A549 (cell line): ENCODE data around the gene TACC2. TPM values are rescaled to one million over a fixed set of nuclear protein-coding genes. Genes with fewer than 3 reads are reported as not detected.

ENCODE experiments used
- ATAC-seq, 2 experiments: fragments of 200-7000 bp in 1 of 2; fragments of >200 bp in 1 of 2; cut with Nextera tagmentation in 1 of 2; cut with Tn5 transposase in 1 of 2; 3 replicates each; pipeline versions ENCODE4 v1.8.0 to v1.9.1; 2018 to 2020; ENCODE audit warnings: mild to moderate bottlenecking in 1 of 2, moderate library complexity in 1 of 2
- CTCF ChIA-PET: fragments of 300-600 bp; sonication (Branson Sonifier 250); formaldehyde crosslinking; extraction: SDS; loops from one replicate; lab custom pipeline; 2021; ENCODE audit warnings: antibody characterized with exemption, inconsistent platforms; lab: Yijun Ruan, JAX
- POLR2A ChIA-PET: fragments of 350-600 bp; formaldehyde crosslinking; extraction: SDS; loops from one replicate; lab custom pipeline; 2021; ENCODE audit warnings: antibody characterized with exemption, inconsistent platforms; lab: Yijun Ruan, JAX
- DNase-seq, 2 experiments: peaks; one replicate each; pipeline versions ENCODE4 v3.0.0 to v3.0.0-alpha.2; 2011 to 2016; ENCODE audit warnings: low read depth in 1 of 2, low spot score in 1 of 2
- FAIRE-seq: peaks from 2 replicates; lab custom pipeline; 2011; peaks lifted over from hg19 to GRCh38; lab: Jason Lieb, UNC
- H3K27ac ChIP-seq, 2 experiments: fragments of >200 bp; sonication (Bioruptor Twin); formaldehyde crosslinking; 3 replicates each; pipeline ENCODE4 v1.5.1; 2016 to 2017
- H3K4me1 ChIP-seq: fragments of >200 bp; sonication (Bioruptor Twin); formaldehyde crosslinking; 3 replicates; pipeline ENCODE4 v1.6.1; 2016
- H3K4me2 ChIP-seq: fragments of >200 bp; sonication (Bioruptor Twin); formaldehyde crosslinking; 3 replicates; pipeline ENCODE4 v1.6.1; 2016
- H3K4me3 ChIP-seq: fragments of >200 bp; sonication (Bioruptor Twin); formaldehyde crosslinking; 3 replicates; pipeline ENCODE4 v1.5.1; 2016
- H3K9me3 ChIP-seq: fragments of >200 bp; sonication (Bioruptor Twin); formaldehyde crosslinking; 3 replicates; pipeline ENCODE4 v1.6.1; 2016
- ATOH8 ChIP-seq: fragments of 250-450 bp; sonication (Bioruptor Pico); IDR thresholded peaks from 2 replicates; pipeline ENCODE4 v1.5.0; 2020; ENCODE audit warnings: low read depth, mild to moderate bottlenecking, moderate library complexity
- BCL3 ChIP-seq: fragments of >200 bp; sonication (Bioruptor Twin); formaldehyde crosslinking; IDR thresholded peaks from 3 replicates; pipeline ENCODE4 v1.6.1; 2016
- CBX2 ChIP-seq: fragments of 200-600 bp; sonication (generic); IDR thresholded peaks from 2 replicates; pipeline ENCODE4 v1.6.1; 2016; ENCODE audit warnings: low read depth, mild to moderate bottlenecking, borderline replicate concordance
- CBX8 ChIP-seq: fragments of 200-600 bp; sonication (generic); IDR thresholded peaks from 2 replicates; pipeline ENCODE4 v1.6.1; 2016
- CHD2 ChIP-seq: fragments of 150-350 bp; IDR thresholded peaks from 2 replicates; pipeline ENCODE4 v1.6.1; 2014; ENCODE audit warnings: low read length; ENCODE audit not compliant: partially characterized antibody
- EHF ChIP-seq: fragments of 250-450 bp; sonication (Bioruptor Pico); IDR thresholded peaks from 2 replicates; pipeline ENCODE4 v1.5.0; 2020; ENCODE audit warnings: mild to moderate bottlenecking
- EHMT2 ChIP-seq: fragments of 200-600 bp; sonication (generic); IDR thresholded peaks from 2 replicates; pipeline ENCODE4 v1.6.1; 2016; ENCODE audit warnings: antibody characterized with exemption, low read depth, mild to moderate bottlenecking, moderate library complexity
- EP300 ChIP-seq, 2 experiments: fragments of >200 bp; sonication (Bioruptor Twin); formaldehyde crosslinking; IDR thresholded peaks; 2 replicates in 1 of 2; 3 replicates in 1 of 2; pipeline ENCODE4 v1.6.1; 2016 to 2017
- ESRRA ChIP-seq: fragments of 150-350 bp; IDR thresholded peaks from 2 replicates; pipeline ENCODE4 v1.6.1; 2014; ENCODE audit warnings: mild to moderate bottlenecking, low read length, borderline replicate concordance
- FOSL2 ChIP-seq, 2 experiments: fragments of 450-650 bp in 1 of 2; fragments of >200 bp in 1 of 2; sonication (Bioruptor Twin) in 1 of 2; formaldehyde crosslinking; IDR thresholded peaks; 2 replicates each; pipeline versions ENCODE4 v1.5.0 to v1.6.1; 2016 to 2020; ENCODE audit warnings: mild to moderate bottlenecking in 1 of 2, moderate library complexity in 1 of 2
- HES2 ChIP-seq: fragments of >200 bp; sonication (Bioruptor Twin); formaldehyde crosslinking; IDR thresholded peaks from 2 replicates; pipeline ENCODE4 v1.6.1; 2016
- KDM5A ChIP-seq: fragments of 200-600 bp; sonication (generic); IDR thresholded peaks from 2 replicates; pipeline ENCODE4 v1.6.1; 2016; ENCODE audit warnings: antibody characterized with exemption, mild to moderate bottlenecking
- MAFK ChIP-seq: fragments of 450-650 bp; IDR thresholded peaks from 2 replicates; pipeline ENCODE4 v1.6.1; 2014; ENCODE audit not compliant: partially characterized antibody
- NFE2L2 ChIP-seq: fragments of 150-350 bp; conservative IDR thresholded peaks from 2 replicates; pipeline ENCODE4 v1.6.1; 2014; ENCODE audit warnings: low read length
- NR3C1 ChIP-seq: fragments of >200 bp; sonication (Bioruptor Twin); formaldehyde crosslinking; IDR thresholded peaks from 3 replicates; pipeline ENCODE4 v1.6.1; 2017
- PBX3 ChIP-seq: IDR thresholded peaks from 2 replicates; pipeline ENCODE4 v1.6.1; 2012
- RARB ChIP-seq: fragments of 250-450 bp; sonication (Bioruptor Pico); IDR thresholded peaks from 2 replicates; pipeline ENCODE4 v1.8.0; 2021; ENCODE audit warnings: mild to moderate bottlenecking, moderate library complexity
- ZFP36 ChIP-seq: fragments of 450-650 bp; IDR thresholded peaks from 2 replicates; pipeline ENCODE4 v1.6.1; 2014; ENCODE audit warnings: borderline replicate concordance; ENCODE audit not compliant: partially characterized antibody
- WGBS: methylation state at CpG from one replicate; pipeline ENCODE4 v1.1.6; 2017; ENCODE audit errors: missing lambda C conversion rate; 5-methylcytosine and 5-hydroxymethylcytosine counted together
- polyA plus RNA-seq, 4 experiments: library from polyadenylated mRNA; depleted of rRNA in 3 of 4; stranded (reverse); fragments of >200 nt; fragmentation: RNase III in 1 of 4; extraction: RNeasy Plus Mini Kit Qiagen cat#74134 plus additional on column Dnase treatment in 1 of 4; gene quantifications; 2 replicates in 3 of 4; 3 replicates in 1 of 4; pipeline ENCODE4 v1.2.3, GENCODE V29; 2011 to 2017

The TACC2 gene
- polyA plus RNA-seq, 2 of the 4 experiments (the other 2 are of a cell fraction): 83.3 to 128 TPM

- no peak; a peak in 1 of 6 replicates for ATAC-seq
- H3K4me3 ChIP-seq: no peak overlapping the region
- CTCF ChIA-PET: interaction anchor here (0.6 to 2.4 kb wide), 3 partner anchors 12 to 26 kb away, joined by 3 to 8 read pairs (median 5); no protein-coding TSS in a partner anchor
- H3K27ac ChIP-seq: no peak overlapping the region
- TF ChIP-seq ATOH8 (CRISPR knock-in tag): no peak
- no peak for TF ChIP-seq KDM5A
- TF ChIP-seq MAFK: no peak
- TF ChIP-seq FOSL2 (IDR thresholded peaks at IDR 0.05): no peak
- no peak for TF ChIP-seq FOSL2 (CRISPR knock-in tag; IDR thresholded peaks at IDR 0.05)
- TF ChIP-seq BCL3: no peak
- TF ChIP-seq RARB (CRISPR knock-in tag): no peak
- no peak for TF ChIP-seq ESRRA
- TF ChIP-seq EP300 (IDR thresholded peaks at IDR 0.05): no peak
- no peak for TF ChIP-seq EHMT2
- TF ChIP-seq PBX3: no peak
- no peak for TF ChIP-seq ZFP36
- no peak for TF ChIP-seq CHD2
- TF ChIP-seq CBX2: no peak
- TF ChIP-seq EHF: no peak
- TF ChIP-seq, all 56 proteins: peak for 0
- POLR2A ChIA-PET: no interaction called here
- Histone ChIP-seq H3K4me2 (no peak overlapping the region), H3K4me1 (peaks cover 20% of the 10 kb centered on the region; the same call in 1 of the 3 replicates), H3K9me3 (no peaks in the 10 kb centered on the region)
- FAIRE-seq (no peak), DNase-seq (no peak)
- WGBS: 86% methylated on average over 3 of the region's 3 CpGs
Observed at GRCh38 chr10:122168598-122169394, 179.8 kb downstream of the TACC2 start.

- ChIA-PET CTCF (interaction anchor here (0.6 to 1.9 kb wide), 3 partner anchors 28 to 98 kb away, joined by 3 to 6 read pairs (median 4); no protein-coding TSS in a partner anchor), POLR2A (no interaction called here)
- Histone ChIP-seq H3K4me2 (no peak overlapping the region), H3K4me1 (peaks cover 25% of the 10 kb centered on the region), H3K27ac (no peak overlapping the region), H3K9me3 (no peaks in the 10 kb centered on the region), H3K4me3 (no peak overlapping the region)
- WGBS: 94% methylated on average over 7 of the region's 7 CpGs
- FAIRE-seq (no peak), DNase-seq (no peak), ATAC-seq (no peak)
- TF ChIP-seq FOSL2 (IDR thresholded peaks at IDR 0.05) (no peak), FOSL2 (CRISPR knock-in tag; IDR thresholded peaks at IDR 0.05) (no peak), NFE2L2 (no peak), HES2 (no peak), CBX8 (no peak)
Observed at GRCh38 chr10:122170802-122171201, 181.8 kb downstream of the TACC2 start.

- Histone ChIP-seq H3K27ac (no peak overlapping the region), H3K9me3 (no peaks in the 10 kb centered on the region), H3K4me2 (no peak overlapping the region), H3K4me3 (no peak overlapping the region), H3K4me1 (peaks cover 32% of the 10 kb centered on the region)
- no peak for FAIRE-seq
- 87% methylated on average over 7 of the region's 7 CpGs for WGBS
- DNase-seq: no peak
- no peak for ATAC-seq
- ChIA-PET CTCF (interaction anchor here (0.6 to 1.9 kb wide), 4 partner anchors 23 to 97 kb away, joined by 3 to 6 read pairs (median 4); no protein-coding TSS in a partner anchor), POLR2A (no interaction called here)
- no peak for TF ChIP-seq NR3C1
- TF ChIP-seq MAFK: peak; percentile 30
Observed at GRCh38 chr10:122171302-122172075, 182.5 kb downstream of the TACC2 start.
